ENCODE results near the gene VEGFD. TPM values are rescaled to one million over a fixed set of nuclear protein-coding genes. Genes with fewer than 3 reads are reported as not detected.

VEGFD gene
- total and polyA plus RNA-seq, 2 of the 4 experiments (the other 2 are of a cell fraction) = 0.18 to 0.19 TPM

DNA sequence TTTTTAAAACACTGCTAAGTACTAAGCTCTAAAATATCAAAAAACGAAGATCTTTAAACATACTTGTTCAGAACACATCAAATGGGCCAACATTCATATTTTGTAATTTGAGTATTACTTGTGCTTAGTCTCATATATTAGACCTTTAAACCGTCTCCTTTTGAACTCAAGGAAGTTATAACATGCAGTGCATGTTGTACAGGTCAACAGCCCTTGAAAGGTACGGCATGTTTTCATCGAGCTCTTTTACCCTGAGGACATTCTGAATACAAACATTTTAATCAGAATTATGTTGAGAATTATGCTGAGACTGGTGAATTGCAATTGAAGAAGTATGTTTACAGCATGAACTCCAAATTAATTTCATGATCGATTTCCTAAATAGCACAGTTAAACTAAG is 61.7 kb downstream of the VEGFD start:
- no peak overlapping the region for H3K23ac ChIP-seq (ENCODE audit: low read depth, low read length)
- H3K27ac ChIP-seq (ENCODE audit: insufficient read depth, low read length) = no peak overlapping the region
- no peak overlapping the region for H2AK5ac ChIP-seq (ENCODE audit: low read depth, low read length)
- WGBS, 2 experiments (ENCODE audit: extremely low coverage in 2 of 2, insufficient read length in 1 of 2) = no CpG with 5 or more reads among the region's 5 CpGs
- H3K14ac ChIP-seq (replicated peaks; ENCODE audit: low read depth, low read length) = no peak overlapping the region
- no peaks in the 10 kb centered on the region for H3K27me3 ChIP-seq (ENCODE audit: control insufficient read depth, insufficient read depth, low read length)
- no peak overlapping the region for H3K4ac ChIP-seq (ENCODE audit: low read depth, low read length)
- no TSS peak for BruUV-seq (replicated peaks)
- H3K4me2 ChIP-seq (ENCODE audit: low read depth, low read length) = no peak overlapping the region
- H2AFZ ChIP-seq (replicated peaks; ENCODE audit: low read length, poor library complexity) = no peak overlapping the region
- no peaks in the 10 kb centered on the region for H4K20me1 ChIP-seq (ENCODE audit: insufficient read depth, low read length)
- no peaks in the 10 kb centered on the region for H3K9me3 ChIP-seq (ENCODE audit: control insufficient read depth, insufficient read depth, low read length)
- POLR2A ChIA-PET (ENCODE audit: unreplicated experiment) = no interaction called here
- no peaks in the 10 kb centered on the region for H3K4me1 ChIP-seq (ENCODE audit: control insufficient read depth, insufficient read depth, low read length)
- no peak overlapping the region for H3K4me3 ChIP-seq (ENCODE audit: insufficient read depth, low read depth, low read length)
- H2BK20ac ChIP-seq (ENCODE audit: low read depth, low read length) = no peak overlapping the region
- intact Hi-C loops (cut with micrococcal nuclease) = no loop called here
- DNase-seq (no peak), ATAC-seq (ENCODE audit: low read depth) (no peak)
- H3K9ac ChIP-seq (ENCODE audit: low read depth, low read length) = no peak overlapping the region
- H3K36me3 ChIP-seq (ENCODE audit: control insufficient read depth, insufficient read depth, low read length) = no peaks in the 10 kb centered on the region
- no peak overlapping the region for H2BK120ac ChIP-seq (ENCODE audit: low read depth, low read length)
- no peak for TF ChIP-seq MAFK (IDR thresholded peaks at IDR 0.05; ENCODE audit: low read depth, low read length)
- TF ChIP-seq CHD1 (IDR thresholded peaks at IDR 0.05; ENCODE audit: low read depth, low read length) = no peak
- TF ChIP-seq RCOR1 (IDR thresholded peaks at IDR 0.05; ENCODE audit: insufficient replicate concordance, low read length) = no peak
- no peak for TF ChIP-seq SMC3 (IDR thresholded peaks at IDR 0.05; ENCODE audit: low read depth, low read length)
- no peak for TF ChIP-seq RAD21 (IDR thresholded peaks at IDR 0.05; ENCODE audit: low read length)
- no peak for TF ChIP-seq NFE2L2 (IDR thresholded peaks at IDR 0.05; ENCODE audit: low read depth, low read length)
- TF ChIP-seq, protein P1, sequence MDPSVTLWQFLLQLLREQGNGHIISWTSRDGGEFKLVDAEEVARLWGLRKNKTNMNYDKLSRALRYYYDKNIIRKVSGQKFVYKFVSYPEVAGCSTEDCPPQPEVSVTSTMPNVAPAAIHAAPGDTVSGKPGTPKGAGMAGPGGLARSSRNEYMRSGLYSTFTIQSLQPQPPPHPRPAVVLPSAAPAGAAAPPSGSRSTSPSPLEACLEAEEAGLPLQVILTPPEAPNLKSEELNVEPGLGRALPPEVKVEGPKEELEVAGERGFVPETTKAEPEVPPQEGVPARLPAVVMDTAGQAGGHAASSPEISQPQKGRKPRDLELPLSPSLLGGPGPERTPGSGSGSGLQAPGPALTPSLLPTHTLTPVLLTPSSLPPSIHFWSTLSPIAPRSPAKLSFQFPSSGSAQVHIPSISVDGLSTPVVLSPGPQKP (IDR thresholded peaks at IDR 0.05; ENCODE audit: borderline replicate concordance, low read depth, low read length) = no peak
- TF ChIP-seq, protein P2, sequence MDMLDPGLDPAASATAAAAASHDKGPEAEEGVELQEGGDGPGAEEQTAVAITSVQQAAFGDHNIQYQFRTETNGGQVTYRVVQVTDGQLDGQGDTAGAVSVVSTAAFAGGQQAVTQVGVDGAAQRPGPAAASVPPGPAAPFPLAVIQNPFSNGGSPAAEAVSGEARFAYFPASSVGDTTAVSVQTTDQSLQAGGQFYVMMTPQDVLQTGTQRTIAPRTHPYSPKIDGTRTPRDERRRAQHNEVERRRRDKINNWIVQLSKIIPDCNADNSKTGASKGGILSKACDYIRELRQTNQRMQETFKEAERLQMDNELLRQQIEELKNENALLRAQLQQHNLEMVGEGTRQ (IDR thresholded peaks at IDR 0.05; ENCODE audit: low read depth, low read length) = no peak
- TF ChIP-seq FOS (IDR thresholded peaks at IDR 0.05; ENCODE audit: low read depth, low read length) = no peak
- no peaks in the 10 kb centered on the region for H3K79me1 ChIP-seq (ENCODE audit: low read depth in 1 of 2, low read length in 2 of 2)
- no peak overlapping the region for H3K56ac ChIP-seq (ENCODE audit: extremely low read depth, insufficient read depth, low read length)
- no peak overlapping the region for H3K18ac ChIP-seq (ENCODE audit: low read depth, low read length)
- no peak overlapping the region for H4K91ac ChIP-seq (ENCODE audit: insufficient read depth, low read depth, low read length)
- no peak overlapping the region for H4K8ac ChIP-seq (ENCODE audit: low read depth in 2 of 2, low read length in 2 of 2)
- no peak overlapping the region for H2BK15ac ChIP-seq (ENCODE audit: low read depth, low read length)
- no peaks in the 10 kb centered on the region for H3K9me1 ChIP-seq (ENCODE audit: insufficient read depth, low read length)
- H2BK5ac ChIP-seq (ENCODE audit: low read depth, low read length, poor library complexity, severe bottlenecking) = no peak overlapping the region
- no peak overlapping the region for H4K5ac ChIP-seq (ENCODE audit: low read depth, low read length)
- no peak overlapping the region for H2AK9ac ChIP-seq (replicated peaks; ENCODE audit: low read depth, low read length, poor library complexity)
- in situ Hi-C loops (cut with MboI; ENCODE audit: low sequenced_read_pairs) = no loop called here
- dilution Hi-C loops (cut with HindIII; ENCODE audit: low sequenced_read_pairs, unreplicated experiment) = no loop called here
- CTCF ChIA-PET = interaction anchor here (1.1 kb wide), 1 partner anchor 11 kb away, joined by 3 read pairs; no protein-coding TSS in a partner anchor

Data from IMR-90 (cell line).